HL-60 (cell line): Measurements from ENCODE around the gene ERGIC3.

Experiments
- DNase-seq, 2 experiments: peaks; one replicate each; pipeline ENCODE4 v3.0.0-alpha.2; 2010 to 2020; ENCODE audit warnings: low read depth in 1 of 2, low spot score in 1 of 2
- H3K27ac ChIP-seq: fragments of 250-450 bp; sonication (Bioruptor Pico); replicated peaks from 2 replicates; pipeline ENCODE4 v1.5.1; 2020; ENCODE audit warnings: mild to moderate bottlenecking, moderate library complexity
- H3K27me3 ChIP-seq: fragments of 250-450 bp; sonication (Bioruptor Pico); 2 replicates; pipeline ENCODE4 v1.5.1; 2021; ENCODE audit warnings: mild to moderate bottlenecking, moderate library complexity; ENCODE audit not compliant: insufficient read depth, poor library complexity, severe bottlenecking
- H3K4me3 ChIP-seq: replicated peaks from 2 replicates; pipeline ENCODE4 v1.5.1; 2011; ENCODE audit warnings: mild to moderate bottlenecking, control low read depth, low read length; ENCODE audit not compliant: insufficient read depth
- CTCF ChIP-seq: IDR thresholded peaks from one replicate; pipeline ENCODE4 v1.5.1; 2011; ENCODE audit warnings: low read length, control low read depth, inconsistent platforms; ENCODE audit not compliant: insufficient read depth
- GABPA ChIP-seq: IDR thresholded peaks from 2 replicates; pipeline ENCODE4 v1.6.1; 2012; ENCODE audit warnings: low read depth
- POLR2AphosphoS5 ChIP-seq: IDR thresholded peaks from 2 replicates; pipeline ENCODE4 v1.6.1; 2012; ENCODE audit warnings: low read depth
- REST ChIP-seq: IDR thresholded peaks from 2 replicates; pipeline ENCODE4 v1.6.1; 2012; ENCODE audit warnings: low read depth; ENCODE audit not compliant: insufficient replicate concordance
- SPI1 ChIP-seq: IDR thresholded peaks from 2 replicates; pipeline ENCODE4 v1.6.1; 2012; ENCODE audit warnings: low read depth, mild to moderate bottlenecking, borderline replicate concordance

Gene ERGIC3

GRCh38 chr20:35579196-35579595 is 37.3 kb downstream of the ERGIC3 start:
- no peak overlapping the region for H3K27ac ChIP-seq
- no peaks in the 10 kb centered on the region for H3K27me3 ChIP-seq
- no peak for DNase-seq
- TF ChIP-seq POLR2AphosphoS5 (no peak), CTCF (no peak), SPI1 (no peak), GABPA (no peak)
- no peak overlapping the region for H3K4me3 ChIP-seq

GRCh38 chr20:35582131-35582530 is 40.3 kb downstream of the ERGIC3 start:
- no peak for DNase-seq
- H3K27ac ChIP-seq = no peak overlapping the region
- H3K4me3 ChIP-seq = no peak overlapping the region
- no peaks in the 10 kb centered on the region for H3K27me3 ChIP-seq
- TF ChIP-seq REST = no peak
- no peak for TF ChIP-seq POLR2AphosphoS5
- TF ChIP-seq CTCF = no peak
- no peak for TF ChIP-seq SPI1
- TF ChIP-seq GABPA = no peak

- Histone ChIP-seq H3K4me3 (no peak overlapping the region), H3K27me3 (no peaks in the 10 kb centered on the region), H3K27ac (no peak overlapping the region)
- TF ChIP-seq REST (no peak), POLR2AphosphoS5 (no peak), CTCF (no peak), GABPA (no peak), SPI1 (no peak)
- DNase-seq = no peak
Observed at GRCh38 chr20:35582741-35583404, 41.0 kb downstream of the ERGIC3 start.
